ENCODE data around the gene CD27. TPM values are rescaled to one million over a fixed set of nuclear protein-coding genes. Genes with fewer than 3 reads are reported as not detected.
A peak's percentile ranks its signal among the peaks of the same experiment; 100 is the strongest.

Gene CD27
- total RNA-seq, 1 donor from 2014 or later, result 1.2 TPM

DNA sequence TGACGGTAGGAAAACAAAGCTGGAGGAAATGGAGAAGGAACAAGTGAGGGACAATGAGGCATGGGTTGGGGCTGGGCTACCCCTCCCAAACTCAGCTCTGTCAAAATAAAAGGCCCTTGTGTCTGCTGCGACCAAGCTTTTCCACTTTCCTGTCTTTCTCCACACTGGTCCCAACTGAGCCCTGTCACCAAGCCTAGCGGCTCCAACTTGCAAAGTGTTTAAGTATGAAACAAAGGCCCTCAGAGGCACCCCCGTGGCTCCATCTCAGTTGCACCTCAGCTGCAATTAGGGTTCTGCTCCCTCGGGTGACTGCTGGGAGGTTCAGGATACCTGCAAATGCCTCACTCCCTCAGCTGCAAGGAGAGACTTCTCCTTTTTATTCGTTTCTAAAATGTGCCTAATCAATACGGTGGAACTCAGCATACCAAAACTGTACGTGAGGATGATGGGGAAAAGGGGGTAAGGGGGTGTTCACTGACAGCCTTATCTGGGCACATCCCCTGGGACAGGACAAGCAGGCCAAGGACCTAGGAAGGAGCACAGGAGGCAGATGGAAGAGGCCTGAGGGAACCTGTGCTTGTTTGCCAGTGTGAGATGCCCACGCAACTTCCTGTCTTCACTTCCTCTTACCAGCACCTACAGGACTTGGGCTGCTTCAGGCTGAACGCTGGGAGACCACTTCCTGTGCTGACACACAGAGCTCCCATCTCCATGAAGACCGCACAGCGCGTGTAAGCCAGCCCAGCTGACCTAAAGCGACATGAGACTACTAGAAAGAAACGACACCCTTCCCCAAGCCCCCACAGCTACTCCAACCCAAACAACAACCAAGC is 16.9 kb downstream of the CD27 start:
- peaks cover 0 to 82% of the 10 kb centered on the region in 2 donors for H3K36me3 ChIP-seq
- DNase-seq (ENCODE audit: extremely low spot score in 2 of 2), result no peak
- intact Hi-C loops (cut with DNase I), result loop anchor here (5.0 kb wide), 2 partner anchors 34 to 129 kb away; no protein-coding TSS in a partner anchor
- TF ChIP-seq POLR2A (IDR thresholded peaks at IDR 0.05) (no peak), POLR2AphosphoS5 (IDR thresholded peaks at IDR 0.05; ENCODE audit: insufficient read depth in 1 of 2, low read depth in 1 of 2) (peak in 1 of 2 donors; percentile 26)
- TF ChIP-seq, protein P1, sequence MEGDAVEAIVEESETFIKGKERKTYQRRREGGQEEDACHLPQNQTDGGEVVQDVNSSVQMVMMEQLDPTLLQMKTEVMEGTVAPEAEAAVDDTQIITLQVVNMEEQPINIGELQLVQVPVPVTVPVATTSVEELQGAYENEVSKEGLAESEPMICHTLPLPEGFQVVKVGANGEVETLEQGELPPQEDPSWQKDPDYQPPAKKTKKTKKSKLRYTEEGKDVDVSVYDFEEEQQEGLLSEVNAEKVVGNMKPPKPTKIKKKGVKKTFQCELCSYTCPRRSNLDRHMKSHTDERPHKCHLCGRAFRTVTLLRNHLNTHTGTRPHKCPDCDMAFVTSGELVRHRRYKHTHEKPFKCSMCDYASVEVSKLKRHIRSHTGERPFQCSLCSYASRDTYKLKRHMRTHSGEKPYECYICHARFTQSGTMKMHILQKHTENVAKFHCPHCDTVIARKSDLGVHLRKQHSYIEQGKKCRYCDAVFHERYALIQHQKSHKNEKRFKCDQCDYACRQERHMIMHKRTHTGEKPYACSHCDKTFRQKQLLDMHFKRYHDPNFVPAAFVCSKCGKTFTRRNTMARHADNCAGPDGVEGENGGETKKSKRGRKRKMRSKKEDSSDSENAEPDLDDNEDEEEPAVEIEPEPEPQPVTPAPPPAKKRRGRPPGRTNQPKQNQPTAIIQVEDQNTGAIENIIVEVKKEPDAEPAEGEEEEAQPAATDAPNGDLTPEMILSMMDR (IDR thresholded peaks at IDR 0.05), result no peak
- no peaks in the 10 kb centered on the region for H3K27me3 ChIP-seq
- peaks cover 19% of the 10 kb centered on the region for H3K4me1 ChIP-seq
- no peak overlapping the region for H3K27ac ChIP-seq
- no peak overlapping the region for H3K4me3 ChIP-seq
- no peaks in the 10 kb centered on the region for H3K9me3 ChIP-seq

DNA sequence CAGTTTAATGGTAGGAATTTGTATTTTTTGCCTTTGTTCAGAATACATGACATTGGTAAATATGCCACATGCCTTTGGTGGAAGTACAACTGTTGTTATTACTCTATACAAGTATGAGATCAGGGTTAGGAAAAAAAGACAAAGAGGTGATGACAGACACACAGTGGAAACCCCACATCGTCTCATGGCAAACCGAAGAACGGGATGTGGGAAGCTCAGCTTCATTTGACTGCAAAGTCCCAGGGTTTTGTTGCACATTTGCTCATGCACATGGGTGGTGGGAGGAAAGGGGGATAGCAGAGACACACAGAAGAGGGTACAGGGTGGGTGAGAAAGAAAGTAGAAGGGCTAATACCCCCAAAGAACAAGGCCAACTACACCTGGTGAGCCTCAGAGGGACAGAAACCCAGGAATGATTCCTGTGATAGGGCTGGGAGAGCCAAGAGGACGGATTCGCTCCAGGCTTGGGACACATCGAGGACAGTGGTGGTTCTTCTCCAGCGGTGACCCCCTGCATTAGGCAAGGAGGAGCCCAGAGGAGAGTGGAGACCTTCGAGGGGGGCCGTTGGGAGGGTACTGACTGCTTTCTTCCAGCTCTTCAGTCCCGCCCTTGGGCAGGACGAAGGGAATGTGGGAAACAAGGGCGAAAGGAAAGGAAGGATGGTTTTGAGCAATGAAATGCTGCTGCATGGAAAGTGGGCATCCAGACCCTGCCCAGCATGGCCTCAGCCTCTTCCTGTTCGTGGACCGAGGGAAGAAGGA is 17.7 kb downstream of the CD27 start:
- no peak for DNase-seq (ENCODE audit: extremely low spot score in 2 of 2)
- TF ChIP-seq POLR2AphosphoS5 (IDR thresholded peaks at IDR 0.05; ENCODE audit: insufficient read depth in 1 of 2, low read depth in 1 of 2) (no peak), POLR2A (IDR thresholded peaks at IDR 0.05) (no peak)
- TF ChIP-seq, protein P1 (IDR thresholded peaks at IDR 0.05), result no peak
- H3K27ac ChIP-seq, result peak overlapping the region; percentile 21
- no peak overlapping the region for H3K4me3 ChIP-seq
- no peaks in the 10 kb centered on the region for H3K9me3 ChIP-seq
- no peaks in the 10 kb centered on the region for H3K27me3 ChIP-seq
- peaks cover 0 to 74% of the 10 kb centered on the region in 2 donors for H3K36me3 ChIP-seq
- intact Hi-C loops (cut with DNase I), result loop anchor here (5.0 kb wide), 2 partner anchors 35 to 130 kb away; no protein-coding TSS in a partner anchor
- H3K4me1 ChIP-seq, result peaks cover 19% of the 10 kb centered on the region

DNA sequence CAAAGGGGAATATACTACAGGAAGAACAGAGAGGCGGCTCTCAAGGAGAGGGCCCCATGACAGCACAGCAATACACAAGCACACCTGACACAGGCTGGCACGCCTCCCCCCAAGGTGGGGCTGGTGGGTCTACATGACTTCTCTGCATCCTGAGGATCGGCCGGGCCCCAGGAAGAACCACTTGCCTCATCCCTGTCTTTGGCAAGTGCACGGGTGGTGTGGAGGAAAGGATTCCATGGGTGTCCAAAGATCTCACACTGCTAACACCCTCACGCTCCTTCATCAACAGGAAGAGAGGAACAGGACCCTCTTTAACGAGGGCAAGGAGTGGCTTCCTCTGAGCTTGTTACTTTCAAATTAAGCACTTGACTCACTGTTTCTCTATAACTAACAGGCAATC is 18.5 kb downstream of the CD27 start:
- H3K4me1 ChIP-seq, result peaks cover 27% of the 10 kb centered on the region
- H3K36me3 ChIP-seq, result peaks cover 0 to 67% of the 10 kb centered on the region in 2 donors
- H3K9me3 ChIP-seq, result no peaks in the 10 kb centered on the region
- no peak overlapping the region for H3K4me3 ChIP-seq
- intact Hi-C loops (cut with DNase I), result loop anchor here (5.0 kb wide), 2 partner anchors 36 to 131 kb away; no protein-coding TSS in a partner anchor
- no peaks in the 10 kb centered on the region for H3K27me3 ChIP-seq
- TF ChIP-seq POLR2AphosphoS5 (IDR thresholded peaks at IDR 0.05; ENCODE audit: insufficient read depth in 1 of 2, low read depth in 1 of 2), result no peak
- TF ChIP-seq POLR2A (IDR thresholded peaks at IDR 0.05), result no peak
- TF ChIP-seq, protein P1 (IDR thresholded peaks at IDR 0.05), result no peak
- DNase-seq (ENCODE audit: extremely low spot score in 2 of 2), result no peak
- no peak overlapping the region for H3K27ac ChIP-seq

DNA sequence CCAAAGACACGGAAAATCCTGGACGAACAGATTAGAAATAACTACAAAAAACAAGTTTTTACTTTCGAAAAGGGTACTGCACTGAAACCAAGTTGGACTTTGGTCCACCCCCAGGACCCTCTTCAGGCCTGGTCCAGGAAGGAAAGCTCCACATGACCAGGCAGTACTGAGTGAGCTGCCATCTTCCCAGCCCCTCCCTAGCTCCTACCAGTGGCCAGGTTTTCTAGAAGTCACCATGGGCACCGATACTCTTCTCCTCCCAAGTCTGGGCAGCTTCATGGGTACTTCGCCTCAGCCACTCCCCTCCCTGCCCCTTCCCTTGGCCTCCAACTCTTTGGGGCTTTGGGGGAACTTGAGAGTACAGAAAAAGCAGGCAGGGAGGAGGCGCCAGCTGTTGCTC is 19.1 kb downstream of the CD27 start:
- no peak overlapping the region for H3K27ac ChIP-seq
- H3K27me3 ChIP-seq, result no peaks in the 10 kb centered on the region
- H3K4me3 ChIP-seq, result no peak overlapping the region
- H3K9me3 ChIP-seq, result no peaks in the 10 kb centered on the region
- intact Hi-C loops (cut with DNase I), result loop anchor here (5.0 kb wide), 2 partner anchors 37 to 132 kb away; no protein-coding TSS in a partner anchor
- no peak for DNase-seq (ENCODE audit: extremely low spot score in 2 of 2)
- no peak for TF ChIP-seq POLR2AphosphoS5 (IDR thresholded peaks at IDR 0.05; ENCODE audit: insufficient read depth in 1 of 2, low read depth in 1 of 2)
- no peak for TF ChIP-seq POLR2A (IDR thresholded peaks at IDR 0.05)
- TF ChIP-seq, protein P1 (IDR thresholded peaks at IDR 0.05), result no peak
- H3K36me3 ChIP-seq, result peaks cover 0 to 61% of the 10 kb centered on the region in 2 donors
- peaks cover 33% of the 10 kb centered on the region for H3K4me1 ChIP-seq
